HEK293T (cell line): ENCODE data around the gene TRIM27.

Experiments
- ARNT ChIP-seq: fragments of 450-650 bp; IDR thresholded peaks from 2 replicates; pipeline ENCODE4 v1.6.1; 2017; ENCODE audit warnings: mild to moderate bottlenecking
- BHLHE40 ChIP-seq: fragments of 450-650 bp; IDR thresholded peaks from 2 replicates; pipeline ENCODE4 v1.6.1; 2016; ENCODE audit warnings: mild to moderate bottlenecking, moderate library complexity, borderline replicate concordance
- ELF4 ChIP-seq: fragments of 450-650 bp; IDR thresholded peaks from 2 replicates; pipeline ENCODE4 v1.6.1; 2017; ENCODE audit warnings: antibody characterized with exemption
- FOXA1 ChIP-seq: fragments of 450-650 bp; IDR thresholded peaks from 2 replicates; pipeline ENCODE4 v1.6.1; 2016; ENCODE audit warnings: mild to moderate bottlenecking
- FOXM1 ChIP-seq: fragments of 450-650 bp; IDR thresholded peaks from 2 replicates; pipeline ENCODE4 v1.6.1; 2017; ENCODE audit warnings: mild to moderate bottlenecking, borderline replicate concordance
- L3MBTL2 ChIP-seq: fragments of 450-650 bp; conservative IDR thresholded peaks from 2 replicates; pipeline ENCODE4 v1.6.1; 2016; ENCODE audit warnings: mild to moderate bottlenecking
- LEF1 ChIP-seq: fragments of 450-650 bp; IDR thresholded peaks from 2 replicates; pipeline ENCODE4 v1.6.1; 2017; ENCODE audit warnings: mild to moderate bottlenecking, borderline replicate concordance
- NFRKB ChIP-seq: fragments of 450-650 bp; IDR thresholded peaks from 2 replicates; pipeline ENCODE4 v1.6.1; 2016; ENCODE audit warnings: mild to moderate bottlenecking, moderate library complexity
- SP1 ChIP-seq: fragments of 450-650 bp; IDR thresholded peaks from 2 replicates; pipeline ENCODE4 v1.6.1; 2017
- SUZ12 ChIP-seq: fragments of 450-650 bp; IDR thresholded peaks from 2 replicates; pipeline ENCODE4 v1.6.1; 2016; ENCODE audit warnings: mild to moderate bottlenecking
- ZNF384 ChIP-seq: fragments of 450-650 bp; IDR thresholded peaks from 2 replicates; pipeline ENCODE4 v1.6.1; 2016

GRCh38 chr6:28953039-28953584 lies 29.3 kb upstream of the TRIM27 start:
- no peak for TF ChIP-seq ARNT
- TF ChIP-seq SUZ12, result no peak
- no peak for TF ChIP-seq ELF4
- TF ChIP-seq SP1, result no peak
- TF ChIP-seq NFRKB, result no peak
- no peak for TF ChIP-seq FOXA1
- no peak for TF ChIP-seq FOXM1
- no peak for TF ChIP-seq LEF1
- TF ChIP-seq L3MBTL2, result peak; percentile 40
- no peak for TF ChIP-seq BHLHE40
- TF ChIP-seq ZNF384, result no peak
